ENCODE data around the gene ACTR10.

GRCh38 chr14:58216544-58216943 is 16.6 kb downstream of the ACTR10 start:
- no peak for TF ChIP-seq CTCF (IDR thresholded peaks at IDR 0.05; ENCODE audit: insufficient read depth, low read depth, low read length)
- no peak for TF ChIP-seq EZH2 (IDR thresholded peaks at IDR 0.05; ENCODE audit: insufficient read depth, low read length)
